Measurements from ENCODE around the gene RIPPLY1. TPM values are rescaled to one million over a fixed set of nuclear protein-coding genes. Genes with fewer than 3 reads are reported as not detected.
A peak's percentile ranks its signal among the peaks of the same experiment; 100 is the strongest.
"Not testable (repeated sequence)": the region's sequence is repeated elsewhere in the genome, so short reads cannot be mapped to it uniquely, and the experiment has no call there.

RIPPLY1 gene
- total RNA-seq, 1 donor: not detected

- peak; percentile 68 for DNase-seq (ENCODE audit: low read depth)
These were observed 8.1 kb downstream of the RIPPLY1 start for GRCh38 chrX:106894978-106895452.

GRCh38 chrX:106894392-106894909 is 8.7 kb downstream of the RIPPLY1 start:
- H3K4me3 ChIP-seq (ENCODE audit: low read depth, low read length): no peak overlapping the region
- TF ChIP-seq CTCF (IDR thresholded peaks at IDR 0.05; ENCODE audit: insufficient read depth, low read depth, low read length): peak; percentile 82
- peak; percentile 75 for DNase-seq (ENCODE audit: low read depth)

More at GRCh38 chrX:106894978-106895452, 8.1 kb downstream of the RIPPLY1 start:
- no peak for TF ChIP-seq CTCF (IDR thresholded peaks at IDR 0.05; ENCODE audit: insufficient read depth, low read depth, low read length)
- no peak overlapping the region for H3K4me3 ChIP-seq (ENCODE audit: low read depth, low read length)

- no peak overlapping the region for H3K4me3 ChIP-seq (ENCODE audit: low read depth, low read length)
- no peak for TF ChIP-seq CTCF (IDR thresholded peaks at IDR 0.05; ENCODE audit: insufficient read depth, low read depth, low read length)
- DNase-seq (ENCODE audit: low read depth): no peak
These were observed 11.2 kb downstream of the RIPPLY1 start for GRCh38 chrX:106891762-106892460.

GRCh38 chrX:106889468-106889867 is 13.7 kb downstream of the RIPPLY1 start:
- DNase-seq (ENCODE audit: low read depth): no peak
- no peak overlapping the region for H3K4me3 ChIP-seq (ENCODE audit: low read depth, low read length)
- no peak for TF ChIP-seq CTCF (IDR thresholded peaks at IDR 0.05; ENCODE audit: insufficient read depth, low read depth, low read length)

GRCh38 chrX:106875151-106875550 is 28.0 kb downstream of the RIPPLY1 start:
- peak; percentile 12 for DNase-seq (ENCODE audit: low read depth)
- no peak for TF ChIP-seq CTCF (IDR thresholded peaks at IDR 0.05; ENCODE audit: insufficient read depth, low read depth, low read length)

GRCh38 chrX:106874075-106874474 is 29.1 kb downstream of the RIPPLY1 start:
- DNase-seq (ENCODE audit: low read depth): peak; percentile 28
- TF ChIP-seq CTCF (IDR thresholded peaks at IDR 0.05; ENCODE audit: insufficient read depth, low read depth, low read length): peak; percentile 57
- no peak overlapping the region for H3K4me3 ChIP-seq (ENCODE audit: low read depth, low read length)

More at GRCh38 chrX:106875151-106875550, 28.0 kb downstream of the RIPPLY1 start:
- H3K4me3 ChIP-seq (ENCODE audit: low read depth, low read length): no peak overlapping the region

- DNase-seq (ENCODE audit: low read depth): peak; percentile 22
- not testable (repeated sequence) for H3K4me3 ChIP-seq (ENCODE audit: low read depth, low read length)
These were observed 30.3 kb downstream of the RIPPLY1 start for GRCh38 chrX:106872796-106873195.
